Hepatocyte (in vitro differentiated cells): Measurements from ENCODE around the gene SLC6A8.
"Not testable (repeated sequence)": the region's sequence is repeated elsewhere in the genome, so short reads cannot be mapped to it uniquely, and the experiment has no call there.

Source experiments
- EZH2 ChIP-seq: fragments of 200-600 bp; sonication (generic); IDR thresholded peaks from 2 replicates; pipeline ENCODE4 v1.6.1; 2016; ENCODE audit warnings: antibody characterized with exemption, mild to moderate bottlenecking, borderline replicate concordance
- EZH2phosphoT487 ChIP-seq: fragments of 200-600 bp; sonication (generic); IDR thresholded peaks from one replicate; pipeline ENCODE4 v1.6.1; 2018; ENCODE audit warnings: antibody characterized with exemption, mild to moderate bottlenecking, low read depth, moderate library complexity; ENCODE audit not compliant: unreplicated experiment, severe bottlenecking
- TF ChIP-seq, protein P1 (sequence below): fragments of 200-600 bp; sonication (generic); IDR thresholded peaks from 2 replicates; pipeline ENCODE4 v1.5.1; 2016; ENCODE audit warnings: antibody characterized with exemption, mild to moderate bottlenecking; ENCODE audit not compliant: poor library complexity

DNA sequence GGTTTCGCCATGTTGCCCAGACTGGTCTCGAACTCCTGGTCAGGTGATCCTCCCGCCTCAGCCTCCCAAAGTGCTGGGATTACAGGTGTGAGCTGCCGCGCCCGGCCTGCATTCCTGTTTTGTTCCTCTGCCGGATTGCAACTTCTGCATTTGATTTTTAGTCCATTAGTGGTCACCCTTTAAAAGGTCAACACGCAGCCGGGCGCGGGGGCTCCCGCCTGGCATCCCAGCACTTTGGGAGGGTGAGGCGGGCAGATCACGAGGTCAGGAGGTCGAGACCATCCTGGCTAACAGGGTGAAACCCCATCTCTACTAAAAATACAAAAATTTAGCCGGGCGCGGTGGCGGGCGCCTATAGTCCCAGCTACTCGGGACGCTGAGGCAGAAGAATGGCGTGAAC is 42.4 kb downstream of the SLC6A8 start:
- TF ChIP-seq, protein P1, sequence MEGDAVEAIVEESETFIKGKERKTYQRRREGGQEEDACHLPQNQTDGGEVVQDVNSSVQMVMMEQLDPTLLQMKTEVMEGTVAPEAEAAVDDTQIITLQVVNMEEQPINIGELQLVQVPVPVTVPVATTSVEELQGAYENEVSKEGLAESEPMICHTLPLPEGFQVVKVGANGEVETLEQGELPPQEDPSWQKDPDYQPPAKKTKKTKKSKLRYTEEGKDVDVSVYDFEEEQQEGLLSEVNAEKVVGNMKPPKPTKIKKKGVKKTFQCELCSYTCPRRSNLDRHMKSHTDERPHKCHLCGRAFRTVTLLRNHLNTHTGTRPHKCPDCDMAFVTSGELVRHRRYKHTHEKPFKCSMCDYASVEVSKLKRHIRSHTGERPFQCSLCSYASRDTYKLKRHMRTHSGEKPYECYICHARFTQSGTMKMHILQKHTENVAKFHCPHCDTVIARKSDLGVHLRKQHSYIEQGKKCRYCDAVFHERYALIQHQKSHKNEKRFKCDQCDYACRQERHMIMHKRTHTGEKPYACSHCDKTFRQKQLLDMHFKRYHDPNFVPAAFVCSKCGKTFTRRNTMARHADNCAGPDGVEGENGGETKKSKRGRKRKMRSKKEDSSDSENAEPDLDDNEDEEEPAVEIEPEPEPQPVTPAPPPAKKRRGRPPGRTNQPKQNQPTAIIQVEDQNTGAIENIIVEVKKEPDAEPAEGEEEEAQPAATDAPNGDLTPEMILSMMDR = not testable (repeated sequence)
- TF ChIP-seq EZH2, EZH2phosphoT487: not testable (repeated sequence)
